ENCODE results near the gene PROS1. TPM values are rescaled to one million over a fixed set of nuclear protein-coding genes. Genes with fewer than 3 reads are reported as not detected.

The PROS1 gene
- total RNA-seq (2014; rRNA removed; shearing (Covaris generic)) (0.09 TPM in 1 of 2 replicates, not detected in the other), total RNA-seq (2022) (not detected in 2 replicates), Bru-seq, nascent RNA (percentile 12 among the genes with signal in this experiment), BruChase-seq, experiment 1, labeled RNA remaining after a 6-hour chase (percentile 12 among the genes with signal in this experiment), BruChase-seq, experiment 2, labeled RNA remaining after a 2-hour chase (percentile 12 among the genes with signal in this experiment)
- long read RNA-seq = 0 reads

- CTCF ChIA-PET (ENCODE audit: unreplicated experiment) = no interaction called here
- POLR2A ChIA-PET = interaction anchor here (0.8 to 1.9 kb wide), 4 partner anchors 8 to 99 kb away, joined by 3 to 5 read pairs (median 4); partner anchors contain the start of genes DHFR2 and NSUN3
- H3K9me2 ChIP-seq (ENCODE audit: insufficient read depth, low read length) = no peaks in the 10 kb centered on the region
- peak within 1 kb of the TSS; percentile 66 for H3K4me3 ChIP-seq (ENCODE audit: low read depth, low read length, poor library complexity, severe bottlenecking)
- no TSS peak for BruUV-seq (replicated peaks)
- peak within 1 kb of the TSS; percentile 100 for H2AFZ ChIP-seq (ENCODE audit: low read length)
- no peaks in the 10 kb centered on the region for H3K9me3 ChIP-seq (ENCODE audit: low read length)
- peak within 1 kb of the TSS; percentile 89 for H3K4me2 ChIP-seq (ENCODE audit: low read length)
- peaks cover 6% of the 10 kb centered on the region for H3K4me1 ChIP-seq (ENCODE audit: insufficient read depth, low read length, poor library complexity, severe bottlenecking)
- H3K79me2 ChIP-seq (ENCODE audit: insufficient read depth, low read depth, low read length) = no peaks in the 10 kb centered on the region
- no peaks in the 10 kb centered on the region for H3K36me3 ChIP-seq (ENCODE audit: insufficient read depth, low read length)
- DNase-seq (ENCODE audit: low spot score) = peak; percentile 58
- H3K27ac ChIP-seq (ENCODE audit: low read depth, low read length, poor library complexity, severe bottlenecking) = no peak within 1 kb of the TSS
- TF ChIP-seq EZH2phosphoT487 (IDR thresholded peaks at IDR 0.05; ENCODE audit: borderline replicate concordance, low read depth, low read length) (no peak), CTCF (conservative IDR thresholded peaks at IDR 0.05; ENCODE audit: low read length) (peak; percentile 23; the same call in 1 of the 2 replicates)
- intact Hi-C loops (cut with micrococcal nuclease; ENCODE audit: unreplicated experiment) = no loop called here
- H4K20me1 ChIP-seq (ENCODE audit: insufficient read depth, low read length) = no peaks in the 10 kb centered on the region
Observed at GRCh38 chr3:93973131-93974126, at the start of gene PROS1. Gene PROS1 (minus strand): TSS chr3:93973896. CDS start chr3:93973749, 147 bp downstream.

GRCh38 chr3:94020293-94020692 lies 46.6 kb upstream of the PROS1 start:
- no peak overlapping the region for H3K4me3 ChIP-seq (ENCODE audit: low read depth, low read length, poor library complexity, severe bottlenecking)
- H3K9me2 ChIP-seq (ENCODE audit: insufficient read depth, low read length) = no peaks in the 10 kb centered on the region
- no peaks in the 10 kb centered on the region for H4K20me1 ChIP-seq (ENCODE audit: insufficient read depth, low read length)
- TF ChIP-seq CTCF (conservative IDR thresholded peaks at IDR 0.05; ENCODE audit: low read length) (no peak), EZH2phosphoT487 (IDR thresholded peaks at IDR 0.05; ENCODE audit: borderline replicate concordance, low read depth, low read length) (no peak)
- ChIA-PET POLR2A (interaction anchor here (0.6 to 1.6 kb wide), 3 partner anchors 12 to 60 kb away, joined by 4 to 7 read pairs (median 5); partner anchors contain the start of genes DHFR2 and NSUN3), CTCF (ENCODE audit: unreplicated experiment) (no interaction called here)
- H3K27ac ChIP-seq (ENCODE audit: low read depth, low read length, poor library complexity, severe bottlenecking) = no peak overlapping the region
- H2AFZ ChIP-seq (ENCODE audit: low read length) = no peak overlapping the region
- H3K4me1 ChIP-seq (ENCODE audit: insufficient read depth, low read length, poor library complexity, severe bottlenecking) = no peaks in the 10 kb centered on the region
- H3K9me3 ChIP-seq (ENCODE audit: low read length) = no peaks in the 10 kb centered on the region
- DNase-seq (ENCODE audit: low spot score) = no peak
- H3K4me2 ChIP-seq (ENCODE audit: low read length) = no peak overlapping the region
- BruUV-seq (replicated peaks) = no TSS peak
- intact Hi-C loops (cut with micrococcal nuclease; ENCODE audit: unreplicated experiment) = loop anchor here (5.0 kb wide), 1 partner anchor 47 kb away; no protein-coding TSS in a partner anchor
- no peaks in the 10 kb centered on the region for H3K79me2 ChIP-seq (ENCODE audit: insufficient read depth, low read depth, low read length)
- H3K36me3 ChIP-seq (ENCODE audit: insufficient read depth, low read length) = no peaks in the 10 kb centered on the region
